Erythroblast (primary cell): ENCODE data around the gene SAFB.

Source experiments
- GATA1 ChIP-seq: IDR thresholded peaks from 2 replicates; pipeline ENCODE4 v1.6.1; 2011; ENCODE audit warnings: low read depth, mild to moderate bottlenecking, control low read depth, low read length, moderate library complexity
- POLR2A ChIP-seq: IDR thresholded peaks from 2 replicates; pipeline ENCODE4 v1.6.1; 2011; ENCODE audit warnings: mild to moderate bottlenecking, low read length

DNA sequence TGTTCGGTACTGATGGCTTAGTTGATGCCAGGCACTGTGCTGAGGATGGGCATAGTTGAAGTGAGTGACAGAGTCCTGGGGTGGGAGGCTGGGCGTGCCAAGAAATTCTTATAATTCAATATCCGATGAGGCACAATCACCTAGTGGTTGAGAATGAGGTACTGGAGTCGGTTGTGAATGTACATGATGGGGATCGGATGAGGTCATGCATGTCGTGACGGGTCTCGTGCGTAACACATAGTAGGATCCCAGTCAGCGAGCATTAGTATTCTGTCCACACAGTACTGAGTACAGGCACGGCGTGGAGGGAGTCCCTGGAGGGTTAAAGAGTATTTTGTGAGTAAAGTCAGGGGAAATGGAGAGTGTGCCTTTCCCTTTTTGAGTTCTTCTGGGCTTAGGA is 2.8 kb downstream of the SAFB start:
- TF ChIP-seq POLR2A (no peak), GATA1 (no peak)
